Stimulated activated CD4-positive, alpha-beta T cell treated with anti-CD3 and anti-CD28 coated beads, Interleukin-15, amount 100 ng/mL, for 1 hour (primary cell): ENCODE data around the gene ATXN10.

ENCODE experiments used
- DNase-seq, 2 donors: peaks; one replicate each; pipeline ENCODE4 v3.0.0-alpha.2; 2020; ENCODE audit warnings: low read depth in 1 of 2, low spot score in 1 of 2

The ATXN10 gene

GRCh38 chr22:45754822-45755221 lies 83.2 kb downstream of the ATXN10 start:
- no peak for DNase-seq

DNA sequence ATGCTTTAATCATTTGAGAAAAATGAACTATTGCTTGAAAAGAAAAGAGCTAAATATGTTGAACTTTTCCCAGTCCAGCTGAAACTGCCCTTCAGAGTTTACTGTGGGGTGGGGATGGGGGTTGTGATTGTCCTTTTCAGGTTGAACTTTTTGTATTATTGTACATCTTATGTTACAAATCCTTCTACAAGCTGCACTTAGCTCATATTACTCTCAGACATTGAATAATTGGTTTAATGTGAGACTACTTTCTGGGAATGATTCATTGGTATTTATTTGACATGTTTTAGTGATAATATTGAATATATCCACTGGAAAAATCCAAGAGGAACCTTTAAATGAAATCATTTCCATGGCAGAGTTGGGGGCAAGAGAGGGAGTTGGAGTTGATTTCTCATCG lies 84.9 kb downstream of the ATXN10 start:
- DNase-seq: no peak

GRCh38 chr22:45757068-45757467 lies 85.4 kb downstream of the ATXN10 start:
- no peak for DNase-seq

DNA sequence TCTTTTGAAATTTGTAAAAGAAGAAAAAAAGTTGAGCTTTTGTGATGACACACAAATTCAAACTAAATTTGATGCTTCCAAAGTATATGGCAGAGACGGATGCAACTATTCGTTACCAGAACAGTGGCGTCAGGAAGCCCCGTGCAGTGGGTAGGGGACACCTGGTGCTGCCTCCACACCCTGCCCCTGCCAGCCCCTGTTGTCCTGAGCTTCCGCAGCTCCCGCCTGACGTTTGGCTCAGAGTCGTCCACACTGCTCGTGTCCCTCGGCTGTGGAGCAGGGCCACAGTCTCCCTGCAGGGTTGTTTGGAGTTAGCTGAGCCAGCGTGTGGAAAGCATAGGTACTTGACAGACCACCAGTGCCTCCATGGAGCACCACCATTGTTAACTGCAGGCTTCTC lies 86.3 kb downstream of the ATXN10 start:
- no peak for DNase-seq

- no peak for DNase-seq
These were observed 87.0 kb downstream of the ATXN10 start for GRCh38 chr22:45758603-45759002.

DNA sequence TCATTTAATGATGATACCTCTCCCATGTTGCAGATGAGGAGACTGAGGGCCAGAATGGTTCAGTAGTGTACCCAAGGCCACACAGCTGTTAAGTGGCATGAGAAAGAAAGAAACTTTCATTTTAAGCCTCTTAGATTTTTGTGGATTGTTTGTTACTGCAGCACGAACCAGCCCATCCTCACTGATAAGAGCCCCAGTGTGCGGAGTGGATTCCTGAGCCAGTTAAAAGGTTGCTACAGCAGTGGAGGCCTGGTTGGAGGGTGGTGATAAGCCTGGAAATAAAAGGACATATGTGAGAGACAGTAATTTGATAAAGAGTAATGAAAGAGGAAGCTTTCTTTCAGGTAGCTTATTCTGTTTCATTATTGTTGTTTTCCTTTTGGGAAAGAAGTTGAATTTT lies 89.0 kb downstream of the ATXN10 start:
- no peak for DNase-seq

GRCh38 chr22:45762545-45763235 lies 91.1 kb downstream of the ATXN10 start:
- DNase-seq: no peak

- DNase-seq: no peak
These were observed 91.6 kb downstream of the ATXN10 start for GRCh38 chr22:45763236-45763624.

- DNase-seq: no peak
These were observed 96.9 kb downstream of the ATXN10 start for GRCh38 chr22:45768490-45768889.

GRCh38 chr22:45769569-45770210 lies 98.1 kb downstream of the ATXN10 start:
- DNase-seq: no peak

GRCh38 chr22:45770506-45770905 lies 98.9 kb downstream of the ATXN10 start:
- no peak for DNase-seq

DNA sequence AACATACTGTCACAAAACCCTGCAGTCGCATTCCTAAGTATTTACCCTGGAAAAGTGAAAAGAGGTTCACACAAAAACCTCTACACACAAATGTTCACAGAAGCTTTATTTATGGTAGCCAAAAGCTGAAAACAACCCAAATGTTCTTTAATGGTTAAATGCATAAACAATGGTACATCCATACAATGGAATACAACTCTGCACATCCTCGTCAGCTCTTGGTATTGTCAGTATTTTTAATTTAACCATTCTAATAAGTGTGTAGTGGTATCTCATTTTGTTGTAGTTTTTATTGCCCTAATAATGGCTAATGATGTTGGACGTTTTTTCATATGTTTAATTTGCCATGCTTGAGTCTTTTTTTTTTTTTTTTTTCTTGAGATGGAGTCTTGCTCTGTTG lies 99.4 kb downstream of the ATXN10 start:
- no peak for DNase-seq

DNA sequence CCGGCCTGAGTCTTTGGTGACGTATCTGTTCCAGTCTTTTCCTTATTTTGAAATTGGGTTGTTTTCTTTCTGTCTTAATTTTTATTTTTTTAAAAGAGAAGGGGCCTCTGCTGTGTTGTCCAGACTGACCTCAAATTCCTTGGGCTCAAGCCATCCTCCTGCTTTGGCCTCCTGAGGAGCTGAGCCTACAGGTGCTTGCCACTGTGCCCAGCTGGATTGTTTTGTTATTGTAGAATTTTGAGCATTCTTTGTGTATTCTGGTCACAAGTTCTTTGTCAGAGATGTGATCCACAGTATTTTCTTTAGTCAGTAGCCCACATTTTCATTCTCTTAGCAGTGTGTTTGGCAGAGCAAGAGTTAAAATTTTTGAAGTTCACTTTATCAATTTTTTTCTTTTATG lies 100.1 kb downstream of the ATXN10 start:
- DNase-seq: no peak

GRCh38 chr22:45772743-45773142 lies 101.1 kb downstream of the ATXN10 start:
- no peak for DNase-seq

GRCh38 chr22:45774001-45774670 lies 102.5 kb downstream of the ATXN10 start:
- no peak for DNase-seq

- DNase-seq: no peak
These were observed 103.4 kb downstream of the ATXN10 start for GRCh38 chr22:45775062-45775461.

GRCh38 chr22:45775569-45776312 lies 104.1 kb downstream of the ATXN10 start:
- no peak for DNase-seq

DNA sequence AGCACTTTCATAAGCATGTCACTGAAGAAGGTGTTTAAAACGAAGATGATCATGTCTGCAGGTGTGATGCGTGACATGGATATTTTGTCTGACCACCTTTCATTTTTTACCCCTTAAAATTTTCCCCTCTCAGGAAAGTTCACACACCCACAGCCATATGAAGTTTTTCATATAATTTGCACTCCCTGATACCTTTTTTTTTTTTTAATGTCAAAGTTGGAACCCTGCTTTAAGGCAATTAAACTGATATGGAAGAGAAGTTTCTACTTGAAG lies 104.6 kb downstream of the ATXN10 start:
- DNase-seq: no peak

GRCh38 chr22:45777046-45777851 lies 105.6 kb downstream of the ATXN10 start:
- no peak for DNase-seq

DNA sequence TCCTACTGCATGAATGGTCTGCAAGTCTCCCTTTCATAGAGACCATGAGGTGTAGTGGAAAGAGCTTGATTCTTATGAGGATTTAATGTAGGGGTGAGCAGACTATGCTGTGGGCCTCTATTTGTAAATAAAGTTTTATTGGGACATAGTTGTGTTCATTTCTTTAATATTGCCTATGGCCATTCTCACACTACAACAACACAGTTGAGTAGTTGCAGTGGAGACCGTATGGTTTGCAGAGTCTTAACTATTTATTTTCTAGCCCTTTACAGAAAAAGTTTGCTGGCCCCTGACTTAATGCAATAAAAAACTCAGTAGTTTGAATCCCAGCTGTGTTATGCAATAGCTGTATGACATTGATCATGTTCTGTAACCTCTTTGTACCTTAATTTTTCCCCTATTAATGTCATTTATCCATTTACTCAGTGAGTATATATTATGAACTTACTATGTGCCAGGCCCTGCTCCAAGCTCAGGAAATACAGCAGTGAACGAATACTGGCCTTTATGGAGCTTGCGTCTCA lies 106.3 kb downstream of the ATXN10 start:
- no peak for DNase-seq

DNA sequence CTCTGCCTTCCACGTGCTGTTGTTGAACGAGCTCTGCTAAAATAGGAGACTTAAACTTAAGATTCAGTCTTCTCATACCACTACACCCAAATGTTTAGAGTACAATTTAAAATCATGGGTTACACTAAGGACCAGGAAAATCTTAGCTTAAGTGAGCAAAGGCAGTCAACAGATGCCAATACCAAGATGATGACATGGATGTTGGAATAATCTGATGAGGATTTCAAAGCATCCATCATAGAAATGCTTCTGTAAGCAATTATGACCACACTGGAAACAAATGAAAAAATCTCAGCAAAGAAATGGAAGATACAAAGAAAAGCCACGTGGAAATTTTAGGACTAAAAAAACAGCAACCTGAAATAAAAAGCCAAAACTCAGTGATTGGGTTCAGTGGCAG lies 109.8 kb downstream of the ATXN10 start:
- no peak for DNase-seq
